SK-N-SH (cell line): ENCODE results near the gene MAN2C1. TPM values are rescaled to one million over a fixed set of nuclear protein-coding genes. Genes with fewer than 3 reads are reported as not detected.

Experiments
- CTCF ChIA-PET: fragments of 300-600, 350-600 bp; formaldehyde crosslinking; extraction: SDS; loops from one replicate; lab custom pipeline; 2021; lab: Yijun Ruan, JAX
- POLR2A ChIA-PET: fragments of 350-600 bp; sonication (Branson Sonifier 250); formaldehyde crosslinking; extraction: SDS; loops from one replicate; lab custom pipeline; 2020; ENCODE audit warnings: antibody characterized with exemption, inconsistent platforms; lab: Yijun Ruan, JAX
- DNase-seq: peaks from one replicate; pipeline ENCODE4 v3.0.0; 2012
- H2AFZ ChIP-seq: fragments of 200-600 bp; sonication (generic); 2 replicates; pipeline ENCODE4 v1.8.1; 2016; ENCODE audit warnings: antibody characterized with exemption, mild to moderate bottlenecking, low read depth
- H3F3A ChIP-seq: fragments of 200-600 bp; sonication (generic); replicated peaks from 2 replicates; pipeline ENCODE3; 2016; ENCODE audit warnings: antibody characterized with exemption, mild to moderate bottlenecking; ENCODE audit not compliant: insufficient read depth
- H3K27ac ChIP-seq, 2 experiments: fragments of 200-500 bp in 1 of 2; fragments of 200-600 bp in 1 of 2; sonication (Bioruptor generic) in 1 of 2; sonication (generic), shearing (Covaris generic) in 1 of 2; 2 replicates each; pipeline versions ENCODE4 v1.5.1 to v1.6.1; 2014 to 2016; ENCODE audit warnings: low read depth in 2 of 2, inconsistent platforms in 1 of 2, low read length in 1 of 2, mild to moderate bottlenecking in 1 of 2, mixed read lengths in 1 of 2
- H3K27me3 ChIP-seq: fragments of 200-600 bp; sonication (generic), shearing (Covaris generic); 2 replicates; pipeline ENCODE4 v1.6.1; 2016; ENCODE audit warnings: mixed run types; ENCODE audit not compliant: insufficient read depth
- H3K36me3 ChIP-seq, 2 experiments: fragments of 200-500 bp in 1 of 2; fragments of 200-600 bp in 1 of 2; sonication (Bioruptor generic) in 1 of 2; sonication (generic) in 1 of 2; replicated peaks in 1 of 2; 2 replicates each; pipeline versions ENCODE3 to v1.5.1; 2014 to 2016; ENCODE audit warnings: low read length in 1 of 2, mild to moderate bottlenecking in 1 of 2; ENCODE audit not compliant: insufficient read depth in 2 of 2, control insufficient read depth in 1 of 2
- H3K4me1 ChIP-seq, 2 experiments: fragments of 200-500 bp in 1 of 2; fragments of 200-600 bp in 1 of 2; sonication (Bioruptor generic) in 1 of 2; sonication (generic), shearing (Covaris generic) in 1 of 2; 2 replicates each; pipeline versions ENCODE4 v1.5.1 to v1.6.1; 2014 to 2016; ENCODE audit warnings: low read depth in 1 of 2, low read length in 1 of 2, mixed run types in 1 of 2; ENCODE audit not compliant: insufficient read depth in 2 of 2, control insufficient read depth in 1 of 2
- H3K4me2 ChIP-seq: fragments of 200-600 bp; sonication (generic), shearing (Covaris generic); 2 replicates; pipeline ENCODE4 v1.6.1; 2017; ENCODE audit warnings: mixed run types
- H3K4me3 ChIP-seq, 2 experiments: fragments of 200-500 bp in 1 of 2; fragments of 200-600 bp in 1 of 2; sonication (Bioruptor generic) in 1 of 2; sonication (generic), shearing (Covaris generic) in 1 of 2; 2 replicates each; pipeline versions ENCODE4 v1.5.1 to v1.8.1; 2014 to 2016; ENCODE audit warnings: low read depth in 2 of 2, inconsistent platforms in 1 of 2, low read length in 1 of 2, mild to moderate bottlenecking in 1 of 2, mixed read lengths in 1 of 2, moderate library complexity in 1 of 2
- H3K79me2 ChIP-seq: fragments of 200-600 bp; sonication (generic); 2 replicates; pipeline ENCODE4 v1.8.1; 2017; ENCODE audit warnings: mild to moderate bottlenecking; ENCODE audit not compliant: insufficient read depth
- H3K9ac ChIP-seq: fragments of 200-600 bp; sonication (generic); 2 replicates; pipeline ENCODE4 v1.6.1; 2017; ENCODE audit warnings: mixed run types
- H3K9me2 ChIP-seq: fragments of 200-600 bp; sonication (generic); 2 replicates; pipeline ENCODE4 v1.6.1; 2017; ENCODE audit warnings: mixed run types
- H3K9me3 ChIP-seq: fragments of 200-600 bp; sonication (generic); 2 replicates; pipeline ENCODE4 v1.6.1; 2017; ENCODE audit warnings: mixed run types, mild to moderate bottlenecking, moderate library complexity
- H4K20me1 ChIP-seq: fragments of 200-600 bp; sonication (generic); 2 replicates; pipeline ENCODE4 v1.6.1; 2017; ENCODE audit warnings: mild to moderate bottlenecking, mixed run types; ENCODE audit not compliant: insufficient read depth
- ELF1 ChIP-seq: IDR thresholded peaks from 2 replicates; pipeline ENCODE4 v1.4.0; 2012
- EZH2phosphoT487 ChIP-seq: fragments of 200-600 bp; sonication (generic); IDR thresholded peaks from 2 replicates; pipeline ENCODE4 v1.6.1; 2017; ENCODE audit warnings: low read depth, mixed run types, mild to moderate bottlenecking, antibody characterized with exemption, moderate library complexity, borderline replicate concordance
- GATA2 ChIP-seq: sonication (generic); formaldehyde crosslinking; IDR thresholded peaks from 2 replicates; pipeline ENCODE4 v1.5.0; 2020; ENCODE audit warnings: mild to moderate bottlenecking, missing genetic modification reagents
- NRF1 ChIP-seq: IDR thresholded peaks from 2 replicates; pipeline ENCODE4 v1.6.1; 2012; ENCODE audit warnings: low read depth, mild to moderate bottlenecking, low read length
- POLR2AphosphoS5 ChIP-seq: IDR thresholded peaks from 2 replicates; pipeline ENCODE4 v1.6.1; 2012; ENCODE audit warnings: low read depth, low read length
- RFX5 ChIP-seq: IDR thresholded peaks from 2 replicates; pipeline ENCODE4 v1.6.1; 2012; ENCODE audit warnings: mild to moderate bottlenecking, improper control_type of control experiment, low read length
- TCF12 ChIP-seq: IDR thresholded peaks from 2 replicates; pipeline ENCODE4 v1.4.0; 2012
- WGBS: methylation state at CpG from one replicate; pipeline ENCODE4 v1.1.6; 2017; ENCODE audit warnings: low lambda C conversion rate; 5-methylcytosine and 5-hydroxymethylcytosine counted together
- polyA plus RNA-seq, 3 experiments: library from polyadenylated mRNA; depleted of rRNA; stranded (reverse); fragments of >200 nt; gene quantifications; 2 replicates each; pipeline ENCODE4 v1.2.3, GENCODE V29; 2012
- TF ChIP-seq, protein P1 (sequence below): IDR thresholded peaks from 2 replicates; pipeline ENCODE4 v1.4.0; 2012; ENCODE audit warnings: low read depth, borderline replicate concordance
- TF ChIP-seq, protein P2 (sequence below): fragments of 150-350 bp; IDR thresholded peaks from 2 replicates; pipeline ENCODE4 v1.6.1; 2017; ENCODE audit warnings: antibody characterized with exemption, low read length, low read depth, borderline replicate concordance
- TF ChIP-seq, protein P3 (sequence below): fragments of 200-600 bp; sonication (generic); IDR thresholded peaks from 2 replicates; pipeline ENCODE4 v1.6.1; 2017; ENCODE audit warnings: antibody characterized with exemption, mild to moderate bottlenecking, moderate library complexity

MAN2C1 gene
- polyA plus RNA-seq, 1 of the 3 experiments (the other 2 are of a cell fraction), result 132 TPM

DNA sequence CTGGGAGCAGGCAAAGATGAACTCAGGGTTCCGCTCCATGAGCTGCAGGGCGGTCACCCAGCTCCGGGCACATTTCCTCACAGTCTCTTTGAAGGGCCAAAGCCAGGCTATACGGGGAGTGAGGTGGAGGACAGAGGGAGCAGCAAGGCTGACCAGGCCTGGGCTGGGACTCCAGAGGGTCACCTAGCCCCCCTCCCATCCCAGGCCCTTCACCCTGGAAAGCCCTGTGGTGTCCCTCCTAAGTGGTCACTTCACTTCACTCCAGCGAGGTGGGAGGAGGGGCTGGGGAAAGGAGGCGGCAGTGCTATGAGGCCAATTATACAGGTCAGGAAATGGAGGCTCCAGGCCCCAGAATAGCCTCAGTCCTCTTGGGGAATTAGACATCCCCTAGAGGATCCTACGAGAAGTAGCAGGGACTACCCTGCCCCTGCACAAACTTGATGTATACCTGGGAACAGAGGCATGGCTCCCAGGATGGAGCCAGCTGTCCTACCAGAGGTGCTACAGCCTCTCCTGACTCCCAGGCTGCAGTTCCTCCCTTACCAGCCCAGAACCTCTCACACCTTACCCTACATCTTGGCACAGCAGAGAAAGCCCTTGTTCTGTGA, 5.7 kb downstream of the MAN2C1 start:
- Histone ChIP-seq H3K4me1 (peaks cover 5 to 6% of the 10 kb centered on the region in 2 experiments; a peak in 2 of 4 replicates), H4K20me1 (no peaks in the 10 kb centered on the region; the same call in 1 of the 2 replicates), H3K9ac (no peak overlapping the region), H3K4me2 (no peak overlapping the region), H3K4me3 (no peak overlapping the region), H3K9me3 (no peaks in the 10 kb centered on the region), H3F3A (no peaks in the 10 kb centered on the region), H3K9me2 (no peaks in the 10 kb centered on the region), H2AFZ (no peak overlapping the region), H3K27ac (no peak overlapping the region), H3K36me3 (peaks cover 27 to 67% of the 10 kb centered on the region in 2 experiments), H3K79me2 (peaks cover 13% of the 10 kb centered on the region), H3K27me3 (no peaks in the 10 kb centered on the region)
- ChIA-PET CTCF (interaction anchor here (0.9 to 1.5 kb wide), 2 partner anchors 10 to 18 kb away, joined by 3 read pairs; no protein-coding TSS in a partner anchor), POLR2A (interaction anchor here (0.6 to 0.8 kb wide), 2 partner anchors 90 to 374 kb away, joined by 3 to 4 read pairs; no protein-coding TSS in a partner anchor)
- no peak for DNase-seq
- TF ChIP-seq, protein P1, sequence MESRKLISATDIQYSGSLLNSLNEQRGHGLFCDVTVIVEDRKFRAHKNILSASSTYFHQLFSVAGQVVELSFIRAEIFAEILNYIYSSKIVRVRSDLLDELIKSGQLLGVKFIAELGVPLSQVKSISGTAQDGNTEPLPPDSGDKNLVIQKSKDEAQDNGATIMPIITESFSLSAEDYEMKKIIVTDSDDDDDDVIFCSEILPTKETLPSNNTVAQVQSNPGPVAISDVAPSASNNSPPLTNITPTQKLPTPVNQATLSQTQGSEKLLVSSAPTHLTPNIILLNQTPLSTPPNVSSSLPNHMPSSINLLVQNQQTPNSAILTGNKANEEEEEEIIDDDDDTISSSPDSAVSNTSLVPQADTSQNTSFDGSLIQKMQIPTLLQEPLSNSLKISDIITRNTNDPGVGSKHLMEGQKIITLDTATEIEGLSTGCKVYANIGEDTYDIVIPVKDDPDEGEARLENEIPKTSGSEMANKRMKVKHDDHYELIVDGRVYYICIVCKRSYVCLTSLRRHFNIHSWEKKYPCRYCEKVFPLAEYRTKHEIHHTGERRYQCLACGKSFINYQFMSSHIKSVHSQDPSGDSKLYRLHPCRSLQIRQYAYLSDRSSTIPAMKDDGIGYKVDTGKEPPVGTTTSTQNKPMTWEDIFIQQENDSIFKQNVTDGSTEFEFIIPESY, result no peak
- TF ChIP-seq POLR2AphosphoS5 (no peak), EZH2phosphoT487 (no peak), NRF1 (no peak), TCF12 (no peak), GATA2 (CRISPR knock-in tag) (no peak)
- TF ChIP-seq, protein P2, sequence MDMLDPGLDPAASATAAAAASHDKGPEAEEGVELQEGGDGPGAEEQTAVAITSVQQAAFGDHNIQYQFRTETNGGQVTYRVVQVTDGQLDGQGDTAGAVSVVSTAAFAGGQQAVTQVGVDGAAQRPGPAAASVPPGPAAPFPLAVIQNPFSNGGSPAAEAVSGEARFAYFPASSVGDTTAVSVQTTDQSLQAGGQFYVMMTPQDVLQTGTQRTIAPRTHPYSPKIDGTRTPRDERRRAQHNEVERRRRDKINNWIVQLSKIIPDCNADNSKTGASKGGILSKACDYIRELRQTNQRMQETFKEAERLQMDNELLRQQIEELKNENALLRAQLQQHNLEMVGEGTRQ, result no peak
- TF ChIP-seq, protein P3, sequence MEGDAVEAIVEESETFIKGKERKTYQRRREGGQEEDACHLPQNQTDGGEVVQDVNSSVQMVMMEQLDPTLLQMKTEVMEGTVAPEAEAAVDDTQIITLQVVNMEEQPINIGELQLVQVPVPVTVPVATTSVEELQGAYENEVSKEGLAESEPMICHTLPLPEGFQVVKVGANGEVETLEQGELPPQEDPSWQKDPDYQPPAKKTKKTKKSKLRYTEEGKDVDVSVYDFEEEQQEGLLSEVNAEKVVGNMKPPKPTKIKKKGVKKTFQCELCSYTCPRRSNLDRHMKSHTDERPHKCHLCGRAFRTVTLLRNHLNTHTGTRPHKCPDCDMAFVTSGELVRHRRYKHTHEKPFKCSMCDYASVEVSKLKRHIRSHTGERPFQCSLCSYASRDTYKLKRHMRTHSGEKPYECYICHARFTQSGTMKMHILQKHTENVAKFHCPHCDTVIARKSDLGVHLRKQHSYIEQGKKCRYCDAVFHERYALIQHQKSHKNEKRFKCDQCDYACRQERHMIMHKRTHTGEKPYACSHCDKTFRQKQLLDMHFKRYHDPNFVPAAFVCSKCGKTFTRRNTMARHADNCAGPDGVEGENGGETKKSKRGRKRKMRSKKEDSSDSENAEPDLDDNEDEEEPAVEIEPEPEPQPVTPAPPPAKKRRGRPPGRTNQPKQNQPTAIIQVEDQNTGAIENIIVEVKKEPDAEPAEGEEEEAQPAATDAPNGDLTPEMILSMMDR, result no peak
- 98% methylated on average over 6 of the region's 7 CpGs for WGBS

DNA sequence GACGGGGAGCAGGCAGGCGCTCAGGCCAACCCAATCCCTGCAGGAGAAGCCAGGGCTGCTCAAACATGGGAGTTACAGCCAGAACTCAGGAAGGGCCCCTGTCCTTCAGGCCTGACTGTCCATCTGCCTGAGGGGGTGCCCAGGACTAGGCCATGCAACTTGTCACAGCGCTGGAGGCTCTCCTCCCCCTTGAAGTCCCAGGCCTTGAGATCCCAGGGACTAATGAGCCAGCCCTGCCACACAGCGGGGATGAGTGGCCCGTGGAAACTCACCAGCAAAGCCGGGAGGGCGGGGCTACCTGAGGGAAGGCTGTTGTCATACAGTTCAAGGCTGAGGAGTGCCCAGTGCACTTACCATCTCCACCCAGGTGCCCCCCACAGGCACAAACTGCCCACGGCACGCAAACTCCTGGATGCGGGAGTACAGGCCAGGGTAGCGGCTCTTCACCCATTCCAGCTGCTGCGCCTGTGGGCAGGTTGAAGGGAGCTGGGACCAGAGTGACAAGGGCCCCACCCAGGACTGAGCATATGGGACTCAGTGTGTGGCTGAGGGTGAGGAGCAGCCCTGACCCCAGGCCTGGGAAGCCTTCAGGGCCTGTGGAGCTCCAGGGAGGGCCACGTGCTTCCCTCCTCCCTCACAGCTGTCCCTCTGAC, 6.3 kb downstream of the MAN2C1 start:
- H2AFZ ChIP-seq, result no peak overlapping the region
- H3K4me3 ChIP-seq, result no peak overlapping the region
- peaks cover 8% of the 10 kb centered on the region; the same call in 1 of the 2 replicates for H3K79me2 ChIP-seq
- peak; percentile 23 for DNase-seq
- H4K20me1 ChIP-seq, result no peaks in the 10 kb centered on the region
- WGBS, result 88% methylated on average over 8 of the region's 13 CpGs
- H3K27ac ChIP-seq, result no peak overlapping the region
- POLR2A ChIA-PET, result interaction anchor here (0.6 to 0.8 kb wide), 2 partner anchors 91 to 373 kb away, joined by 3 to 4 read pairs; no protein-coding TSS in a partner anchor
- no peaks in the 10 kb centered on the region for H3F3A ChIP-seq
- no peak overlapping the region for H3K4me2 ChIP-seq
- no peaks in the 10 kb centered on the region for H3K9me2 ChIP-seq
- no peak overlapping the region for H3K9ac ChIP-seq
- no peaks in the 10 kb centered on the region for H3K9me3 ChIP-seq
- CTCF ChIA-PET, result interaction anchor here (0.9 to 1.5 kb wide), 2 partner anchors 11 to 17 kb away, joined by 3 read pairs; no protein-coding TSS in a partner anchor
- H3K36me3 ChIP-seq, result peaks cover 22 to 64% of the 10 kb centered on the region in 2 experiments
- H3K27me3 ChIP-seq, result no peaks in the 10 kb centered on the region
- no peaks in the 10 kb centered on the region; a peak in 1 of 4 replicates for H3K4me1 ChIP-seq
- TF ChIP-seq ELF1, result no peak
- TF ChIP-seq TCF12, result no peak
- TF ChIP-seq NRF1, result no peak
- TF ChIP-seq, protein P1, result no peak
- TF ChIP-seq, protein P3, result no peak
- TF ChIP-seq EZH2phosphoT487, result no peak
- no peak for TF ChIP-seq GATA2 (CRISPR knock-in tag)
- no peak for TF ChIP-seq RFX5
